GM19238 (cell line): ENCODE data around the gene SERPINB2.

Source experiments
- DNase-seq: peaks from one replicate; pipeline ENCODE4 v3.0.0; 2011; ENCODE audit warnings: low spot score; ENCODE audit not compliant: insufficient read length

Gene SERPINB2

GRCh38 chr18:63887424-63887823, at the start of gene SERPINB2:
Gene SERPINB2 (plus strand): TSS chr18:63887705. CDS start chr18:63891445, 3,740 bp downstream.
- DNase-seq, result no peak

GRCh38 chr18:63843008-63843407, 44.5 kb upstream of the SERPINB2 start:
- DNase-seq, result no peak

GRCh38 chr18:63844254-63844653, 43.3 kb upstream of the SERPINB2 start:
- no peak for DNase-seq

- DNase-seq, result no peak
These were observed 39.3 kb upstream of the SERPINB2 start for GRCh38 chr18:63848159-63848558.

GRCh38 chr18:63850020-63850419, 37.5 kb upstream of the SERPINB2 start:
- no peak for DNase-seq

- DNase-seq, result no peak
These were observed 36.9 kb upstream of the SERPINB2 start for GRCh38 chr18:63850636-63851035.

GRCh38 chr18:63858456-63858855, 29.0 kb upstream of the SERPINB2 start:
- DNase-seq, result no peak

GRCh38 chr18:63859781-63860475, 27.6 kb upstream of the SERPINB2 start:
- DNase-seq, result no peak

GRCh38 chr18:63860531-63860930, 27.0 kb upstream of the SERPINB2 start:
- DNase-seq, result no peak

- DNase-seq, result no peak
These were observed 20.0 kb upstream of the SERPINB2 start for GRCh38 chr18:63867368-63868125.

GRCh38 chr18:63868546-63868945, 19.0 kb upstream of the SERPINB2 start:
- no peak for DNase-seq

- DNase-seq, result no peak
These were observed 18.1 kb upstream of the SERPINB2 start for GRCh38 chr18:63869374-63869773.

- no peak for DNase-seq
These were observed 17.7 kb upstream of the SERPINB2 start for GRCh38 chr18:63869851-63870250.

GRCh38 chr18:63871836-63872235, 15.7 kb upstream of the SERPINB2 start:
- DNase-seq, result no peak

GRCh38 chr18:63872586-63872985, 14.9 kb upstream of the SERPINB2 start:
- DNase-seq, result no peak

GRCh38 chr18:63878343-63878742, 9.2 kb upstream of the SERPINB2 start:
- DNase-seq, result no peak

GRCh38 chr18:63878925-63879324, 8.6 kb upstream of the SERPINB2 start:
- DNase-seq, result no peak

- DNase-seq, result no peak
These were observed 7.8 kb upstream of the SERPINB2 start for GRCh38 chr18:63879709-63880108.

GRCh38 chr18:63881851-63882250, 5.7 kb upstream of the SERPINB2 start:
- DNase-seq, result no peak

GRCh38 chr18:63882333-63883141, 5.0 kb upstream of the SERPINB2 start:
- no peak for DNase-seq

GRCh38 chr18:63883617-63884016, 3.9 kb upstream of the SERPINB2 start:
- DNase-seq, result no peak
